Activated CD4-positive, alpha-beta T cell treated with anti-CD3 and anti-CD28 coated beads, Interleukin-2, amount 10 ng/mL, durations not matched to agents 24 days and 14 days (primary cell): ENCODE measurements around the gene WDR62. TPM values are rescaled to one million over a fixed set of nuclear protein-coding genes. Genes with fewer than 3 reads are reported as not detected.

Experiments used
- DNase-seq: peaks from one replicate; pipeline ENCODE4 v3.0.0; 2022
- H3K27ac Mint-ChIP-seq: one replicate; pipeline ENCODE4 v1.8.0; 2022; ENCODE audit warnings: mild to moderate bottlenecking, mixed read lengths
- H3K27me3 Mint-ChIP-seq: one replicate; pipeline ENCODE4 v1.8.0; 2022; ENCODE audit warnings: mixed read lengths
- H3K36me3 Mint-ChIP-seq: one replicate; pipeline ENCODE4 v1.8.0; 2022; ENCODE audit warnings: low read depth, mild to moderate bottlenecking, mixed read lengths
- H3K4me1 Mint-ChIP-seq: one replicate; pipeline ENCODE4 v1.8.0; 2021; ENCODE audit warnings: mixed read lengths
- H3K4me3 Mint-ChIP-seq: one replicate; pipeline ENCODE4 v1.8.0; 2022; ENCODE audit warnings: mild to moderate bottlenecking, moderate library complexity, mixed read lengths
- H3K9me3 Mint-ChIP-seq: one replicate; pipeline ENCODE4 v1.8.0; 2021; ENCODE audit warnings: mixed read lengths
- intact Hi-C: fragments of 100-400 bp; cut with micrococcal nuclease; formaldehyde crosslinking; loops from one replicate; pipeline ENCODE4 v1.15.1; 2023
- total RNA-seq: library from RNA; stranded (reverse); gene quantifications from 2 replicates; pipeline ENCODE4 v1.2.3, GENCODE V29; 2022

The WDR62 gene
- total RNA-seq, 1 donor from 2014 or later = 25.9 TPM

DNA sequence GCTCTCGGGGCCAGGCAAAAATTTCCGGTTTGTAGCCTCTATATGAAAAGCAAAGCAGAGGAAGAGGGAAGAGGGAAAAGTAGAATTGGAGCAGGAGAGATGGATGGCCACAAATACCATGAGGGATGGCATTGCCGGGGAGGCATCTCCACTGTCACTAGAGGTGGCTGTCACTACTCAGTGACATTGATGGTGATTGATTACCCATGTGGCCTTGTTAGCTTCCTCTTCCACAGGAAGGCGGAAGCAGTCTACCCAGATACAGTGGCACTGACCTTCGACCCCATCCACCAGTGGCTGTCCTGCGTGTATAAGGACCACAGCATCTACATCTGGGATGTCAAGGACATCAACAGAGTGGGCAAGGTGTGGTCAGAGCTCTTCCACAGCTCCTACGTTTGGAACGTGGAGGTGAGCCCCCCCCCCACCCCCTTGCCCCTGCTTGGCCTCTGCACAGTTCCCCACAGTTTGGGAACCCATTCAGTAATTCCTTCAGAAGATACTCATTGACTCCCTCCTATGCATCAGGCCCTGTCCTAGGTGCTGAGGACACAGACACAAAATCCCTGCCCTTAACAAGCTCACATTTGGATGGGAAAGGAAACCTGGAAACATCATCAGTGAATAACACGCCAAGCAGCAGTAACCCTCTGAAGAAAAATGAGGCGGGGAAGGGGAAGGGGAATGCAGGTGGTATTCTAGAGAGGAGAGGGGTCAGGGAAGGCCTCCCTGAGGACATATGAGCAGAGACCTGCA, 18.6 kb downstream of the WDR62 start:
- Mint-ChIP-seq H3K4me1 (no peaks in the 10 kb centered on the region), H3K36me3 (peaks cover 40% of the 10 kb centered on the region), H3K27ac (no peak overlapping the region), H3K27me3 (no peaks in the 10 kb centered on the region), H3K4me3 (no peak overlapping the region), H3K9me3 (no peaks in the 10 kb centered on the region)
- intact Hi-C loops = no loop called here
- DNase-seq = no peak

DNA sequence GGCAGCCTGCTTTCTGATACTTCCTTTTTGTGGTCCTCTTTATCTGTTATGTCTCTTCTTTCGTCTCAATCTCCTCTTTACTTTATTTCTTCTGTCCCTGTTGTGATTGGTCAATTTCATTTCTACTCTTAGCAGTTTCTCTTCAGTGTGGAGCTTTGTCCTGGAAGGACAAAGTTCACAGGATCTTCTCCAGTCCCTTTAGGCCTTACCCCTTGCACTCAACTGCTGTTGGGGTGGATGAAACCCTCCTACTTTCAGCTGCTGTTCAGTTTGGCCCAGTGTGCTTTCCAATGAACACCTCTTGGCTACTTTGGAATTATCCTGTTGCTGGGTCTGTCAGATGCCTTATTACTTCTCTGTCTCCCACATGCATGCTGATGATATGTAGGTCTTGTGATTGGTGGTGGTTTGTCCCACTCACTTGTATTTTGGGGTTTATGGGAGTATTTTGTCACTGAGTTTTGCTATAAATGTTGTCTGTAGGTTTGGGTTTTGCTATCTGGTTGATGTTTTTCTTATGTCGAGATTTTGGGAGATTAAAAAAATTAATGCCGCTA, 24.8 kb downstream of the WDR62 start:
- Mint-ChIP-seq H3K9me3 (no peaks in the 10 kb centered on the region), H3K4me3 (no peak overlapping the region), H3K27ac (peak overlapping the region; percentile 30)

DNA sequence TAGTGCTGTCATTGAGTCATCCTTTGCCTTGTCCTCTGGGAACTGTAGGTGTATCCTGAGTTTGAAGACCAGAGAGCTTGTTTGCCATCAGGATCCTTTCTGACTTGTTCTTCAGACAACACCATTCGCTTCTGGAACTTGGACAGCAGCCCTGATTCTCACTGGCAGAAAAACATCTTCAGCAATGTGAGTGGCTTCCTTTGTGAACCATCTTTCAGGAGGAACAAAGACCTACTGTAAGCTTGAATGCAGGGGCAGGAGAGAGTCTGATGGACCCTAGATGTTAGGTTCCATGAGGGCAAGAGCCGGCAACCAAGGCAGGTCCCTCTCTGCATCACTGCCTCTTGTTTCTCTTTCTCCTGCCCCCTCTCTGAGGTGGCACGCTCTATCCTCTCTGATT, 26.7 kb downstream of the WDR62 start:
- intact Hi-C loops = no loop called here
- H3K36me3 Mint-ChIP-seq = peaks cover 50% of the 10 kb centered on the region
- H3K9me3 Mint-ChIP-seq = no peaks in the 10 kb centered on the region
- no peaks in the 10 kb centered on the region for H3K27me3 Mint-ChIP-seq
- no peaks in the 10 kb centered on the region for H3K4me1 Mint-ChIP-seq
- DNase-seq = no peak
- no peak overlapping the region for H3K27ac Mint-ChIP-seq
- H3K4me3 Mint-ChIP-seq = no peak overlapping the region

More for the DNA sequence above, 24.8 kb downstream of the WDR62 start:
- H3K4me1 Mint-ChIP-seq = no peaks in the 10 kb centered on the region
- no peaks in the 10 kb centered on the region for H3K27me3 Mint-ChIP-seq
- intact Hi-C loops = no loop called here
- H3K36me3 Mint-ChIP-seq = peaks cover 48% of the 10 kb centered on the region
- DNase-seq = no peak

DNA sequence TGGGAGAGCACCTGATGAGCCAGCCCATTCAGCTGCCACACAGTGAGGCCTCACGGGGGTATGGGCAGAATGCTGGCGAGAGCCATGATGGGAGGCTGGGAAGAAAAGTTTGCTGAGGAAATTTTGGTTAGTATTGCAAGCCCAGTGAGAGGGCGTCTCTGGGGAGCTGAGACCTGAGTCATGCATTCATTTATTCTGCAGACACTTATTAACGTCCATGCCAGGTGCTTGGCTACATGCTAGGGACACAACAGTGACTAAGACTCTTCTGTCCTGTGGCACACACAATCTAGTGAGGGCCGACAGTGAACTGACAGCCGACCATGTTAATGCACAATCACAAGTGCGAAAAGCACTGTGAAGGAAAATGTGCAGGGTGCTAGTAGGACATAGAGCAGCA, 27.2 kb downstream of the WDR62 start:
- peaks cover 52% of the 10 kb centered on the region for H3K36me3 Mint-ChIP-seq
- no peaks in the 10 kb centered on the region for H3K9me3 Mint-ChIP-seq
- no peaks in the 10 kb centered on the region for H3K27me3 Mint-ChIP-seq
- H3K4me1 Mint-ChIP-seq = no peaks in the 10 kb centered on the region
- intact Hi-C loops = no loop called here
- H3K4me3 Mint-ChIP-seq = no peak overlapping the region
- H3K27ac Mint-ChIP-seq = no peak overlapping the region
- no peak for DNase-seq

DNA sequence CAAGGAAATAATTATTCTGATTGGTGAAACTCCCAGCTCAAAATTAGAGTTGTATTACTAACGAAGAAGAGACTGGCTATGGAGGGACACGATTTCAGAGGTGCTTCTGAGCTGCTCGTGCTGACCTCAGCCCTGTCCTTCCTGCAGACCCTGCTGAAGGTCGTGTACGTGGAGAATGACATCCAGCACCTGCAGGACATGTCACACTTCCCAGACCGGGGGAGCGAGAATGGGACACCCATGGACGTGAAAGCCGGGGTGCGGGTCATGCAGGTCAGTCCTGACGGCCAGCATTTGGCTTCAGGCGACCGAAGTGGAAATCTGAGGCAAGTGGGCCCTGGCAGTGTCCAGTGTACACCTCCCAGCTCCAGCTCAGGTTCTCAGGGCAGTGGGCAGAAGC, 28.2 kb downstream of the WDR62 start:
- Mint-ChIP-seq H3K4me1 (no peaks in the 10 kb centered on the region), H3K4me3 (no peak overlapping the region), H3K36me3 (peaks cover 48% of the 10 kb centered on the region), H3K9me3 (no peaks in the 10 kb centered on the region), H3K27me3 (no peaks in the 10 kb centered on the region), H3K27ac (no peak overlapping the region)
- DNase-seq = no peak
- intact Hi-C loops = no loop called here

DNA sequence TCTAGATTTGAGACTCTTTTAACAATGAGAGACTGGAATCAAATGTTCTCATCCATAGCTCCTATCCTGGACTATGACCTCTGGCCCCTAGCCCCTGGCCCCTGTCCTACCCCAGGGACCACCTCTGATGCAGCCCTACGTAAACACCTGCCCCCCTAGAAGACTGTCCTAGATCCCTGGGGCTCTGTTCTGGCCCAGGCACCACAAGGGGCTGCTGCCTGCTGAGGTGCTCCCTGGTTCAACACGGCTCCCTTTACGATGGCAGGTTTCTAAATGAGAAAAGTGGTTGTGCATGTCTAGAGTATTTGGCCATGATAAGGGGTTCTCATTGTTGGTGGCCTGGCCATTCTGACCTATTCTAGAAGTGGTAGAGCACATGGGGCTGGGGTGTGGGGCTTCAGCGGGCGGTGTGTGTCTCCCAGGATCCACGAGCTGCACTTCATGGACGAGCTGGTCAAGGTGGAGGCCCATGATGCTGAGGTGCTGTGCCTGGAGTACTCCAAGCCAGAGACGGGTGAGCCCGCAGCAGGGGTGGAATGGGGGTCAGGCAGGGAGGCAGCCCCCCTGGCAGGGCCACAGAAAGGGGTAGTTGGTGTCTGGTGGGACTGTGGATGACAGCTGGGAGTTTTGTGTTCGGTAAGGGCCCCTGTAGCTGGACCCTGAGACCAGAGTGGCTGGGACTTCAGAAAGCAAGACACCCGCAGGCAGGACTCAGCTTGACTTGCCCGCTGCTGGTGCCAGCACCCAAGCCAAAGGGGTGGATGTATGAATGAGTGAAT, 29.7 kb downstream of the WDR62 start:
- intact Hi-C loops = no loop called here
- Mint-ChIP-seq H3K36me3 (peaks cover 51% of the 10 kb centered on the region), H3K27ac (no peak overlapping the region), H3K27me3 (no peaks in the 10 kb centered on the region), H3K9me3 (no peaks in the 10 kb centered on the region), H3K4me3 (no peak overlapping the region), H3K4me1 (no peaks in the 10 kb centered on the region)
- no peak for DNase-seq

DNA sequence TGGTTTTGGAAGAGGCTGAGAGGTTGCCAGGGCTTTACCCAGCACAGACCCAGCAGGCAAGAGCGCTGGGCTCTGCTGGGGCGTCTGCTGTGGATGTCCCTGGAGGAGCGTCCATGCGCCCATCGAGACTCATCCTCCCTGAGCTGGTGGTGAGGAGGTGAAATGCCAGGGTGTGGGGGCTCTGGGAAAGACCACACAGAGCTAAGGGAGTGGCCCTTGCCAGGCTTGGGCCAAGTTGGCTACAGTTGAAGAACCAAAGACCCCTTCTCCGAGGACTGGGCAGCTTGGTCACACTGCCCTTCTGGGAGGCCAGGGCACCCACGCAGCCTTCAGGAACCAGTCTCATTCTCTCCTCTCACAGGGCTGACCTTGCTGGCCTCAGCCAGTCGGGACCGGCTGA, 31.6 kb downstream of the WDR62 start:
- no peaks in the 10 kb centered on the region for H3K4me1 Mint-ChIP-seq
- intact Hi-C loops = no loop called here
- H3K36me3 Mint-ChIP-seq = peaks cover 49% of the 10 kb centered on the region
- no peak overlapping the region for H3K27ac Mint-ChIP-seq
- no peaks in the 10 kb centered on the region for H3K27me3 Mint-ChIP-seq
- H3K4me3 Mint-ChIP-seq = no peak overlapping the region
- DNase-seq = no peak
- H3K9me3 Mint-ChIP-seq = no peaks in the 10 kb centered on the region

DNA sequence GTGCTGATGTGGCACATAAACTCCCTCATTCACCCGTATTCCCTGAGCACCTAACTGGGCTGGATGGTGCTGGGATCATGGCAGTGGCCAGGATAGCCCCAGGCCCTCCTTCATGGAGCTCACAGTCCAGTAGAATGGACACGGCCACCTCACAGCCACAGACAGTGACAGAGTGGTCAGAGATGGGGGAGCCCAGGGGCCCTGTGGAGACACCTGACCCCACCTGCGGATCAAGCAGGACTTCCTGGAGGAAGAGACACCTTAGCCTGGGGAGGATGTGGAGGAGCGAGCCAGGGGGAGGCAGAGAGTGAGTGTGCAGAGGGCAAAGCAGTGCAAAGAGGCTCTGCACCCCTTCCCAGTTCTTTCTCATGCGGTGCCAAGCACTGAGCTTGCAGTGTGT, 35.1 kb downstream of the WDR62 start:
- Mint-ChIP-seq H3K27me3 (no peaks in the 10 kb centered on the region), H3K9me3 (no peaks in the 10 kb centered on the region), H3K4me3 (no peak overlapping the region), H3K27ac (no peak overlapping the region), H3K4me1 (peaks cover 13% of the 10 kb centered on the region), H3K36me3 (peaks cover 47% of the 10 kb centered on the region)
- DNase-seq = no peak
- intact Hi-C loops = no loop called here

DNA sequence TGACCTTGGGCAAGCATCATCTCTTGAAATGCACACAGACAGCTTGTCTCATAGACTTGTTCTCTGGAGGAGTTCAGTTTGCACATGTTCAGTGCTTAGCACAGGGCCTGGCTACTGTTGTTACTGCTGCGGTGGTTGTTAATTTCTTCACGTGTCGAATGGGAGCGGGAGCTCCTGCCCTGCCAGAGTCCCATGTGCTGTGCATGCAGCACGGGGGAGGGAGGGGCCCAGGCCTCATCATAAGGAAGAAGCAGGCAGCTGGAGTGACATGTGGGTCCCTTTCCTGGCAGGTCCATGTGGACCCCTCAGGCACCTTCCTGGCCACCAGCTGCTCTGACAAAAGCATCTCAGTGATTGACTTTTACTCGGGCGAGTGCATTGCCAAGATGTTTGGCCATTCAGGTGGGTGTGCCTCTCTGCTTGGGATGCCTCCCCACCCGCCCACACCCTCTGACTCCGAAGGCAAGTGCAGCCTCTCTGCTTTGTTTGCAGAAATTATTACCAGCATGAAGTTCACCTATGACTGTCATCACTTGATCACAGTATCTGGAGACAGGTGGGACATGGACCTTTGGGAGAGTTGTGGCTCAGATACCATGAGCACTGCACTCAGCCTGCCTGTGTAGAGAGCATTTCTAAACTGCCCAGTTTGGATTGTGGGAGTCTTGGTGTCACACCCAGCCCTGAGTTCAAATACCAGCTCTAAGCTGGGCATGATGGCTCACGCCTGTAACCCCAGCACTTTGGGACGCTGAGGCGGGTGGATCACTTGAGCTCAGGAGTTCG, 36.4 kb downstream of the WDR62 start:
- peaks cover 13% of the 10 kb centered on the region for H3K4me1 Mint-ChIP-seq
- H3K36me3 Mint-ChIP-seq = peaks cover 40% of the 10 kb centered on the region
- H3K27ac Mint-ChIP-seq = no peak overlapping the region
- no peaks in the 10 kb centered on the region for H3K9me3 Mint-ChIP-seq
- intact Hi-C loops = no loop called here
- DNase-seq = no peak
- H3K27me3 Mint-ChIP-seq = no peaks in the 10 kb centered on the region
- no peak overlapping the region for H3K4me3 Mint-ChIP-seq

DNA sequence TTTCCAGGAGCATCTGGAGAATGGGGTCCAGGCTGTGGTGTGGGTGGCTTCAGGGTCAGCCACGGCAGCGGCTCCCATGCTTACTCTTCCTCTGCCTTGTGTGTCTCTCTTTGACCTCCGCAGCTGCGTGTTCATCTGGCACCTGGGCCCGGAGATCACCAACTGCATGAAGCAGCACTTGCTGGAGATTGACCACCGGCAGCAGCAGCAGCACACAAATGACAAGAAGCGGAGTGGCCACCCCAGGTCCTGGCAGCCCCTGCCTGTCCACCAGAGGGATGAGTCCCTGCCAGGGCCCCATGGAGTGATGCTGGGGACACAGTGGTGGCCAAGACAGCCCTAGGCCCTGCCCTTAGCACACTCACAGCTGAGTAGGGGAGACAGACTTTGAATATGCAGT, 37.9 kb downstream of the WDR62 start:
- intact Hi-C loops = no loop called here
- peaks cover 13% of the 10 kb centered on the region for H3K4me1 Mint-ChIP-seq
- no peaks in the 10 kb centered on the region for H3K9me3 Mint-ChIP-seq
- no peaks in the 10 kb centered on the region for H3K27me3 Mint-ChIP-seq
- no peak overlapping the region for H3K4me3 Mint-ChIP-seq
- peaks cover 45% of the 10 kb centered on the region for H3K36me3 Mint-ChIP-seq
- DNase-seq = no peak
- peak overlapping the region; percentile 68 for H3K27ac Mint-ChIP-seq

DNA sequence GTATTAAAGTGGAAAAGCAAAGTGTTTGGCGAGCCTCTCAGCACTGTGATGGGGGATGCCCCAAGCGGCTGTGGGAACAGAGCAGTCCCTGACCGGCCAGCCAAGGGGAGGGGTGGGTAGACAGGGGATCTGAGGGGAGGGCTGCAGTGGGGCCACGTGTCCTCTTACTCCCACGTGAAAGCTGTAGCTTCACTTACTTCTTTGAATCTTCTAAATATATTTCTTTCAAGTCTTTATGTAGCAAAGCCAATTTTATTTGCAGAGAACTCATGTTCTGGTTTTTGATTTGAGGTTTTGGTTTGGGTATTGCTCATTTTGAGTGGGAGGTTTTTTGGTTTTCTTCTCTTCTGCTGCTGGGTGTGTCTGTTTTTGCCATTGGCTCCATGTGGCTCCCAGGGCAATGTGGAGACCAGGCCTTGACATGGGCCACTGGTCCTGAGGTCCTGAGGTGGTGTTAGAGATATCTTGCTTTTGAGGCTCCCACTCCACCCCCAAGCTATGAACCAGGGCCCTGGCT, 38.5 kb downstream of the WDR62 start:
- Mint-ChIP-seq H3K27me3 (no peaks in the 10 kb centered on the region), H3K27ac (peak overlapping the region; percentile 68), H3K4me3 (no peak overlapping the region), H3K9me3 (no peaks in the 10 kb centered on the region), H3K4me1 (peaks cover 13% of the 10 kb centered on the region), H3K36me3 (peaks cover 42% of the 10 kb centered on the region)
- no peak for DNase-seq
- intact Hi-C loops = no loop called here

DNA sequence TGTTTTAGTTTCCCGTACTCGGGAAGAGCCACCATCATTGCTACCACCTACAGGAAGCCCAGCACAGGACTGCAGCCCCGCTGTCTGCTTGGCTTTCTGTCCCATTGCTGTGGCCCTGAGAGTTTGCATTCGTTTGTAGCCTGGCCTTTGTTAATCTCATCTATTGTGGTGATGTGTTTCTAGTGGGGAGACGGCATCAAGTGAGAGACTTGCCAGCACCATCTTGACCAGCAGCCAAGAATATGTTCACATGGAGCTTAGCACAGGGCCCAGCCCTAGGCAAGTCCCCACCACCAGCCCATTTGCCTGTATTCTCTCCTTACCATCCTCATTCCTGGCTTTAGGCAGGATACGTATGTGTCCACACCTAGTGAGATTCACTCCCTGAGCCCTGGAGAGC, 39.0 kb downstream of the WDR62 start:
- Mint-ChIP-seq H3K27ac (peak overlapping the region; percentile 68), H3K4me3 (no peak overlapping the region), H3K4me1 (peaks cover 13% of the 10 kb centered on the region), H3K36me3 (peaks cover 44% of the 10 kb centered on the region), H3K27me3 (no peaks in the 10 kb centered on the region), H3K9me3 (no peaks in the 10 kb centered on the region)
- intact Hi-C loops = no loop called here
- DNase-seq = no peak

DNA sequence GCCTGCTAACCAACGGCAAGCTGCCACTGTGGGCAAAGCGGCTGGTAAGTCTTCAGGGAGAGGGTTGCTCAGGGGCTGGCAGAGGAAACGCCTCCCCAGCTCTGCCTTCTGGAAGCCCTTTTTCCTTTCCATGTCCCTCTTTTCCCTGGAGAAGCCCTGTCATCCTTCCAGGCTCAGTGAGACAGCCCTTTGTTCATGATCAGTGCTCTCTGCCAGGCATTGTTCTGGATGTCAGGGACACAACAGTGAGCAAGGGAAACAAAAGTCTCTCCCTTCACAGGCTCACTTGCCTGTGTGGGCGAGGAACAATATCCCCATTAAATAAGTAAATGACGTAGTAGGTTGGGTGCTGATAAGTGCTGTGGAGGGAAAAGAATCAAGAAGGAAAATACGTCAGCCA, 42.3 kb downstream of the WDR62 start:
- H3K4me3 Mint-ChIP-seq = no peak overlapping the region
- intact Hi-C loops = no loop called here
- no peak overlapping the region for H3K27ac Mint-ChIP-seq
- H3K4me1 Mint-ChIP-seq = peaks cover 13% of the 10 kb centered on the region
- DNase-seq = no peak
- no peaks in the 10 kb centered on the region for H3K9me3 Mint-ChIP-seq
- H3K36me3 Mint-ChIP-seq = peaks cover 36% of the 10 kb centered on the region
- no peaks in the 10 kb centered on the region for H3K27me3 Mint-ChIP-seq
